DND-41 (cell line): ENCODE data around the gene RAB34.
A peak's percentile ranks its signal among the peaks of the same experiment; 100 is the strongest.

Experiments
- CTCF ChIP-seq: IDR thresholded peaks from 2 replicates; pipeline ENCODE4 v1.5.1; 2012; ENCODE audit warnings: borderline replicate concordance, low read length, moderate library complexity, mild to moderate bottlenecking; ENCODE audit not compliant: poor library complexity, severe bottlenecking; ENCODE audit errors: extremely low read depth
- EZH2 ChIP-seq: IDR thresholded peaks from 3 replicates; pipeline ENCODE4 v1.6.1; 2012; ENCODE audit warnings: borderline replicate concordance, low read depth, mild to moderate bottlenecking, moderate library complexity, low read length, inconsistent platforms; ENCODE audit not compliant: severe bottlenecking

- TF ChIP-seq CTCF (peak; percentile 13), EZH2 (no peak)
These were observed 3.4 kb downstream of the RAB34 start for GRCh38 chr17:28714281-28714680.
